ENCODE data around the gene EDIL3.
"Not testable (repeated sequence)": the region's sequence is repeated elsewhere in the genome, so short reads cannot be mapped to it uniquely, and the experiment has no call there.

Gene EDIL3

DNA sequence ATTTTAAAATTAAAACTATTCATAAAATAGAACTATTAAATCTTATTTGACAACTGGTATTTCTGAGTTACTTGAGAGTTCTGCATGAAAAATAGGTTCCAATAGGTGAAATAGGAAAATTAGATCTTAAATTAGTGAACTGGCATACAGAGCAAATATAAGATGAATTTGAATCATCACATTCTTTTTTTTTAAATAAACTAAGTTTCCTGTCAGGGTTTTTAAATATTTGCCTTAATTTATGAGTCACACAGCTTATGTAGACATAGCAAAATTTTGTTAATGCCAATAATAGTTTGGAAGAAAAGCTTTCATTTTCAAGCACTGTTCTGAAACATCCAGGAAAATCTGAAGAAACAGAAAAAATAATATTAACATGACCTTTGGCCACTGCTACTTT lies 352.4 kb downstream of the EDIL3 start:
- DNase-seq (ENCODE audit: low read depth), result peak; percentile 16
- H3K4me3 ChIP-seq (replicated peaks; ENCODE audit: low read depth, low read length), result no peak overlapping the region
- TF ChIP-seq, protein P1, sequence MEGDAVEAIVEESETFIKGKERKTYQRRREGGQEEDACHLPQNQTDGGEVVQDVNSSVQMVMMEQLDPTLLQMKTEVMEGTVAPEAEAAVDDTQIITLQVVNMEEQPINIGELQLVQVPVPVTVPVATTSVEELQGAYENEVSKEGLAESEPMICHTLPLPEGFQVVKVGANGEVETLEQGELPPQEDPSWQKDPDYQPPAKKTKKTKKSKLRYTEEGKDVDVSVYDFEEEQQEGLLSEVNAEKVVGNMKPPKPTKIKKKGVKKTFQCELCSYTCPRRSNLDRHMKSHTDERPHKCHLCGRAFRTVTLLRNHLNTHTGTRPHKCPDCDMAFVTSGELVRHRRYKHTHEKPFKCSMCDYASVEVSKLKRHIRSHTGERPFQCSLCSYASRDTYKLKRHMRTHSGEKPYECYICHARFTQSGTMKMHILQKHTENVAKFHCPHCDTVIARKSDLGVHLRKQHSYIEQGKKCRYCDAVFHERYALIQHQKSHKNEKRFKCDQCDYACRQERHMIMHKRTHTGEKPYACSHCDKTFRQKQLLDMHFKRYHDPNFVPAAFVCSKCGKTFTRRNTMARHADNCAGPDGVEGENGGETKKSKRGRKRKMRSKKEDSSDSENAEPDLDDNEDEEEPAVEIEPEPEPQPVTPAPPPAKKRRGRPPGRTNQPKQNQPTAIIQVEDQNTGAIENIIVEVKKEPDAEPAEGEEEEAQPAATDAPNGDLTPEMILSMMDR (IDR thresholded peaks at IDR 0.05; ENCODE audit: low read length, missing control alignments), result no peak

DNA sequence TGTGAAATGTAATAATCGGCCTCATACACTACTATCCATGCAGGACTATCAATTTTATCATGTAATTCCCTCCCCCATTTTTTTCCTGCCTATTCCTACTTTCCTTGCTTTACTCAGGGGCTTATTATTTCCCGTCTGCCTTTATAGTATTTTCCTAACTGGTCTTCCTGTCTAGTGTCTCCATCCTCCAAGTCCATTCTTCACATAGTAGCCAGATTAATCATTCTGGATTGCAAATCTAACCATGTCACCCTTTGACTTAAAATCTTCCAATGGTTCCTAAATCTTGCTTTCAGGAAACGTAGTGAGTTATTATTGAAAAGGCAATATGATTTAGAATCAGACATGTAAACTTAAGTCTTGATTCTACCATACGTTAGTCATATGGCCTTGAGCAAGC lies 356.6 kb downstream of the EDIL3 start:
- H3K4me3 ChIP-seq (replicated peaks; ENCODE audit: low read depth, low read length), result no peak overlapping the region
- TF ChIP-seq, protein P1 (IDR thresholded peaks at IDR 0.05; ENCODE audit: low read length, missing control alignments), result no peak
- peak; percentile 61 for DNase-seq (ENCODE audit: low read depth)

DNA sequence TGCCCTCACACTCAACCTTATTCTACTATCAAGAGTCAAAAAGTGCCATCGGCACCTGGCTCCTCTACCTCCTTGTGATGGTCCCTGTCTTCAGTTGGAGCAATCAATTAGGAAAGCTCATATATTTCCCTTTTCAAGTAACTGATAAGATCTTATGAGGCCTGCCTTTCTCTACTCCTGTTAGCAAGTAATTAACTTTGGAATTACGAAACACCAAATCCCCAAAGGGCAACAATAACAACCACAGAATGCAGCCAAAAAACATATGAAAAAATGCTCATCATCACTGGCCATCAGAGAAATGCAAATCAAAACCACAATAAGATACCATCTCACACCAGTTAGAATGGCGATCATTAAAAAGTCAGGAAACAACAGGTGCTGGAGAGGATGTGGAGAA lies 366.2 kb downstream of the EDIL3 start:
- not testable (repeated sequence) for DNase-seq (ENCODE audit: low read depth); H3K4me3 ChIP-seq (replicated peaks; ENCODE audit: low read depth, low read length)

DNA sequence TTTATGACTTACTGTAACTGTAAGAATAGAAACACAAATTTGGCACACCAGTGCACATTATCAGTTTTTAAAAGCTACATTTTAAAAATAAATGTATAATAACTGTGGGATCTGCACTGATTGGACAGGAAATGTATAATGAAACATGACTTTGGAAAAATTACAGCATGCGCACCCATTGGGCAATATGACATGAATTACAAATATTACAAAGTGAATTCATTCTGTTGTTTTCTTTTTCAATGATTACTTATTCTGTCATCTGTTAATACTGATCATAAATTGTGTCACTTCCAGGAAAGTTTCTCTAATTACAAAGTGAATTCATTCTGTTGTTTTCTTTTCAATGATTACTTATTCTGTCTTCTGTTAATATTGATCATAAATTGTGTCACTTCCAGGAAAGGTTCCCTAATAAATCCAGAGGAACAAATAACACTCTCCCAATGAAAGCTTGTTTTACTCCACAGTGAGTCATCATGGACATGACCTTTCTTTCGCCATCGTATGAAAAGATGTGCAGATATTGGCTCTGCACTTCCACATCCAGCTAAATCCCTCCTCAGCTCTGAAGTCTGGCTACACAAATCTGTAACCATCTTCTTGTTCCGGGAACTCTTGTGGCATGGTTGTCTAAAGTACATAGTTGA lies 367.0 kb downstream of the EDIL3 start:
- TF ChIP-seq, protein P1 (IDR thresholded peaks at IDR 0.05; ENCODE audit: low read length, missing control alignments), result no peak
- H3K4me3 ChIP-seq (replicated peaks; ENCODE audit: low read depth, low read length), result no peak overlapping the region
- no peak for DNase-seq (ENCODE audit: low read depth)

DNA sequence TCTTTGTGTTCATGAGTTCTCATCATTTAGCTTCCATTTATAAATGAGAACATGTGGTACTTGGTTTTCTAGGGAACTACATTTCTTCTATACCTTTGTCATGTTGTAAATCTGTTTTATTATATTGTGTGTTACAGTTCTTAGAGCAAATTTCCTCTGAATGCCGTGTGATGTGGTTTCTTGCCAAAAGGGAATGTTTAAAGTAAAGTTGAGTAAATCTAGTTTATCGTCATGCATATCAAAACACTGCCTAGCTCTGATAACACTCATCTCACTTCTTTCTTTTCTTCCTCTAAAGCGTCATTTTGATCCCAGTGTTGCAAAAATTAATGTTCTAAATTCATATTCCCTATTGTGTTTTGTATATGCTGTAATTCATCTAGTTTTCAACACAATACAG lies 368.6 kb downstream of the EDIL3 start:
- H3K4me3 ChIP-seq (replicated peaks; ENCODE audit: low read depth, low read length), result no peak overlapping the region
- TF ChIP-seq, protein P1 (IDR thresholded peaks at IDR 0.05; ENCODE audit: low read length, missing control alignments), result no peak
- no peak for DNase-seq (ENCODE audit: low read depth)

DNA sequence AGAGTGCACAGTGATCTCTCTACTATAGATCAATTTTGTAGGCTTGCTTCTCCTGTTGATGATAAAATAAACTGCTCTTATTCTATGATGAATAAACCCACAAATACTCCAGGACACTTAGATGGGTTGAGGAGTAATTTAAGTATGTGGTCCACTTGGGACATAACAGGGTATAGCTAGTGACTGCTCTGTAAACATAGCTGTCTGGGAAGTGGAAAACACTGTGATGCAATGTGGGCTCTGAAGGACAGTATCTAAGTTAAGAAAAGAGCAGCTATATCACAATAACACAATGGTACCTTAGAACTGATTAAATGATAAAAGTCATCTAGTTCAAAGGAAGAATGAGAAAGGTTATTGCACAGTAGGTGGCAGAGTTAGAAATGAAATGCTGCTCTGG lies 369.7 kb downstream of the EDIL3 start:
- no peak overlapping the region for H3K4me3 ChIP-seq (replicated peaks; ENCODE audit: low read depth, low read length)
- TF ChIP-seq, protein P1 (IDR thresholded peaks at IDR 0.05; ENCODE audit: low read length, missing control alignments), result no peak
- no peak for DNase-seq (ENCODE audit: low read depth)

DNA sequence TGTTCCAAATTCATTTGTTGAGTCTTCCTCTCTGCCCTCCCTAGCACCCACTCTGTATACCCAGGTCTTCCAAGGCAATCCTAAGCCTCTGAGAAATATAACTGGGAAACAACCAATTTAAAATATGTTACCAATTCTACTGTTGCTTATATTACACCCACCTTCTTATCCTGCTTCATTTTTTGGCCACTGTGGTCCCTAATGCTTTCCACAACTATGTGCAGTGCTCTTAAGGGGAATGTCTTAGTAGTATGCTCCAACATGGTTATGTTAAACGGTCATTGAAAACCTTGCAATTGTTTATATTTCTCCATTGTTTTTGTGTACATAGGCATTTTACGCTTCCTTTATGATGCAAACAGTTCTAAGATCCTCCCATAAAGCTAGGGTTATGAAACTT lies 390.9 kb downstream of the EDIL3 start:
- TF ChIP-seq, protein P1 (IDR thresholded peaks at IDR 0.05; ENCODE audit: low read length, missing control alignments), result no peak
- no peak for DNase-seq (ENCODE audit: low read depth)
- no peak overlapping the region for H3K4me3 ChIP-seq (replicated peaks; ENCODE audit: low read depth, low read length)

Data from fibroblast of pulmonary artery (primary cell).